Measurements from ENCODE around the gene IL22.

Gene IL22

GRCh38 chr12:68287106-68287505, 33.7 kb upstream of the IL22 start (continued):
- TF ChIP-seq ZNF266 (tag by site-specific recombination; IDR thresholded peaks at IDR 0.05; ENCODE audit: low read depth), result no peak

- no peak overlapping the region for H3K4me3 ChIP-seq (ENCODE audit: low read depth, low read length)
- H3K36me3 ChIP-seq (ENCODE audit: control insufficient read depth in 2 of 2, insufficient read depth in 1 of 2, low read length in 2 of 2), result no peaks in the 10 kb centered on the region
- no peak overlapping the region for H3K27ac ChIP-seq (ENCODE audit: extremely low read depth, low read depth, low read length)
- CTCF ChIA-PET, result interaction anchor here (0.8 kb wide), 1 partner anchor 63 kb away, joined by 3 read pairs; no protein-coding TSS in a partner anchor
- H3K4me1 ChIP-seq (ENCODE audit: control insufficient read depth, insufficient read depth, low read length), result peaks cover 5% of the 10 kb centered on the region; the same call in 1 of the 2 replicates
- H3K9me3 ChIP-seq (ENCODE audit: control insufficient read depth, insufficient read depth, low read depth, low read length), result no peaks in the 10 kb centered on the region
- TF ChIP-seq ZNF837 (tag by site-specific recombination; IDR thresholded peaks at IDR 0.05), result no peak
- no peak for TF ChIP-seq ZFP3 (tag by site-specific recombination; IDR thresholded peaks at IDR 0.05; ENCODE audit: low read depth)
- no peak for TF ChIP-seq ZNF560 (tag by site-specific recombination; IDR thresholded peaks at IDR 0.05; ENCODE audit: borderline replicate concordance)
- TF ChIP-seq ZNF610 (tag by site-specific recombination; IDR thresholded peaks at IDR 0.05; ENCODE audit: borderline replicate concordance), result no peak
- TF ChIP-seq ZNF274 (IDR thresholded peaks at IDR 0.05; ENCODE audit: low read length), result no peak
- no peak for TF ChIP-seq ZNF274 (tag by site-specific recombination; IDR thresholded peaks at IDR 0.05; ENCODE audit: borderline replicate concordance)
- POLR2A ChIA-PET, result no interaction called here
Measured at GRCh38 chr12:68286396-68286795, 33.0 kb upstream of the IL22 start.

DNA sequence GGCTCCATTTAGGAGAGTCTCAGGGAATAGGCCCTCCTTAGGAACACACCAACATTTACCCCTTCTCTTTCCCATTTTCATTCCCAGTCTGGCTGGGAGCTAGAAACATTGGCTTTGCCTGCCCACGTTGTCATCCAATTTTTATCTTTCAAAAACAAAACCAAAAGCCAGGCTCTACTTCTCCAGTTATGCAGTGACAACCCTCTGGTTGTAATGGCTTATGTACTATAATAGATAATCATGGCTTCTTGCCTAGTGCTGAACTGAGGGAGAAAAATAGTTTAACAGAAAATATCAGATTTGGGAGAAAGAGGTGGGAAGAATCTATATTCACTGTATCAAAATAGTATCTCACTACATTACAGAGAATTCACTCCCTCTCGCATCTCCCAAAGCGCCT, 32.1 kb upstream of the IL22 start:
- H3K4me3 ChIP-seq (ENCODE audit: low read depth, low read length), result no peak overlapping the region
- no peak overlapping the region for H3K27ac ChIP-seq (ENCODE audit: extremely low read depth, low read depth, low read length)
- H3K9me3 ChIP-seq (ENCODE audit: control insufficient read depth, insufficient read depth, low read depth, low read length), result no peaks in the 10 kb centered on the region
- no peaks in the 10 kb centered on the region for H3K36me3 ChIP-seq (ENCODE audit: control insufficient read depth in 2 of 2, insufficient read depth in 1 of 2, low read length in 2 of 2)
- TF ChIP-seq ZNF843 (tag by site-specific recombination; IDR thresholded peaks at IDR 0.05), result no peak
- no peak for TF ChIP-seq KLF16 (tag by site-specific recombination; IDR thresholded peaks at IDR 0.05)
- TF ChIP-seq EGR2 (tag by site-specific recombination; IDR thresholded peaks at IDR 0.05; ENCODE audit: low read depth), result no peak
- TF ChIP-seq, protein P1, sequence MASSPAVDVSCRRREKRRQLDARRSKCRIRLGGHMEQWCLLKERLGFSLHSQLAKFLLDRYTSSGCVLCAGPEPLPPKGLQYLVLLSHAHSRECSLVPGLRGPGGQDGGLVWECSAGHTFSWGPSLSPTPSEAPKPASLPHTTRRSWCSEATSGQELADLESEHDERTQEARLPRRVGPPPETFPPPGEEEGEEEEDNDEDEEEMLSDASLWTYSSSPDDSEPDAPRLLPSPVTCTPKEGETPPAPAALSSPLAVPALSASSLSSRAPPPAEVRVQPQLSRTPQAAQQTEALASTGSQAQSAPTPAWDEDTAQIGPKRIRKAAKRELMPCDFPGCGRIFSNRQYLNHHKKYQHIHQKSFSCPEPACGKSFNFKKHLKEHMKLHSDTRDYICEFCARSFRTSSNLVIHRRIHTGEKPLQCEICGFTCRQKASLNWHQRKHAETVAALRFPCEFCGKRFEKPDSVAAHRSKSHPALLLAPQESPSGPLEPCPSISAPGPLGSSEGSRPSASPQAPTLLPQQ (tag by site-specific recombination; IDR thresholded peaks at IDR 0.05), result no peak
- no peak for TF ChIP-seq ZNF560 (tag by site-specific recombination; IDR thresholded peaks at IDR 0.05; ENCODE audit: borderline replicate concordance)
- POLR2A ChIA-PET, result no interaction called here
- CTCF ChIA-PET, result no interaction called here
- H3K4me1 ChIP-seq (ENCODE audit: control insufficient read depth, insufficient read depth, low read length), result peaks cover 5% of the 10 kb centered on the region; the same call in 1 of the 2 replicates

- H3K4me3 ChIP-seq (ENCODE audit: low read depth, low read length), result no peak overlapping the region
- ChIA-PET POLR2A (no interaction called here), CTCF (interaction anchor here (0.6 kb wide), 1 partner anchor 16 kb away, joined by 3 read pairs; no protein-coding TSS in a partner anchor)
- H3K4me1 ChIP-seq (ENCODE audit: control insufficient read depth, insufficient read depth, low read length), result peaks cover 9% of the 10 kb centered on the region
- no peak overlapping the region for H3K27ac ChIP-seq (ENCODE audit: extremely low read depth, low read depth, low read length)
- no peaks in the 10 kb centered on the region for H3K9me3 ChIP-seq (ENCODE audit: control insufficient read depth, insufficient read depth, low read depth, low read length)
- TF ChIP-seq ZSCAN4 (tag by site-specific recombination; IDR thresholded peaks at IDR 0.05) (no peak), ELK4 (IDR thresholded peaks at IDR 0.05; ENCODE audit: borderline replicate concordance, low read depth, low read length) (no peak), ZNF707 (tag by site-specific recombination; IDR thresholded peaks at IDR 0.05) (no peak), TRIM28 (IDR thresholded peaks at IDR 0.05; ENCODE audit: borderline replicate concordance, low read length) (0 out of 2 replicates have a peak, but pooled peaks have one; percentile 12)
- H3K36me3 ChIP-seq (ENCODE audit: control insufficient read depth in 2 of 2, insufficient read depth in 1 of 2, low read length in 2 of 2), result no peaks in the 10 kb centered on the region
Measured at GRCh38 chr12:68281322-68282077, 28.1 kb upstream of the IL22 start.
